Thymus (tissue), 11 donors: Measurements from ENCODE around the gene NCKAP1. TPM values are rescaled to one million over a fixed set of nuclear protein-coding genes. Genes with fewer than 3 reads are reported as not detected.

Source experiments
- DNase-seq, 9 donors: peaks; one replicate each; pipeline ENCODE4 v3.0.0-alpha.2; 2013; ENCODE audit warnings: low spot score in 9 of 9, low read depth in 6 of 9, missing footprints in 1 of 9
- H3K27ac ChIP-seq, 2 donors: one replicate each; pipeline ENCODE4 v1.5.1; 2013; ENCODE audit warnings: control low read depth in 1 of 2, low read depth in 1 of 2, low read length in 1 of 2, mild to moderate bottlenecking in 1 of 2, moderate library complexity in 1 of 2
- H3K27me3 ChIP-seq, 2 donors: one replicate each; pipeline ENCODE4 v1.5.1; 2013; ENCODE audit warnings: low read length in 1 of 2; ENCODE audit not compliant: control insufficient read depth in 2 of 2, insufficient read depth in 1 of 2
- H3K36me3 ChIP-seq, 2 donors: one replicate each; pipeline ENCODE4 v1.5.1; 2013; ENCODE audit warnings: low read length in 1 of 2, mild to moderate bottlenecking in 1 of 2, moderate library complexity in 1 of 2; ENCODE audit not compliant: control insufficient read depth in 2 of 2, insufficient read depth in 2 of 2
- H3K4me1 ChIP-seq, 2 donors: one replicate each; pipeline ENCODE4 v1.5.1; 2013; ENCODE audit warnings: low read length in 2 of 2; ENCODE audit not compliant: control insufficient read depth in 2 of 2, insufficient read depth in 2 of 2
- H3K4me3 ChIP-seq, 2 donors: one replicate each; pipeline ENCODE4 v1.5.1; 2013; ENCODE audit warnings: low read length in 2 of 2, control low read depth in 1 of 2, mild to moderate bottlenecking in 1 of 2
- H3K9me3 ChIP-seq, 2 donors: one replicate each; pipeline ENCODE4 v1.5.1; 2013; ENCODE audit warnings: low read length in 1 of 2, mild to moderate bottlenecking in 1 of 2; ENCODE audit not compliant: control insufficient read depth in 2 of 2, insufficient read depth in 1 of 2
- WGBS: extraction: QIAGEN DNeasy Blood & Tissue Kit; methylation state at CpG from one replicate; pipeline ENCODE4 v1.1.7; 2013; 5-methylcytosine and 5-hydroxymethylcytosine counted together
- polyA plus RNA-seq: library from polyadenylated mRNA; stranded (reverse); fragments of 200-250 nt; gene quantifications from one replicate; pipeline ENCODE4 v1.2.3, GENCODE V29; 2013
- total RNA-seq: library from RNA; stranded (reverse); fragments of 120-200 nt; gene quantifications from one replicate; pipeline ENCODE4 v1.2.4, GENCODE V29; 2013
- donor health status: healthy.

NCKAP1 gene
- total and polyA plus RNA-seq, 2 donors = 23.7 to 36.8 TPM

DNA sequence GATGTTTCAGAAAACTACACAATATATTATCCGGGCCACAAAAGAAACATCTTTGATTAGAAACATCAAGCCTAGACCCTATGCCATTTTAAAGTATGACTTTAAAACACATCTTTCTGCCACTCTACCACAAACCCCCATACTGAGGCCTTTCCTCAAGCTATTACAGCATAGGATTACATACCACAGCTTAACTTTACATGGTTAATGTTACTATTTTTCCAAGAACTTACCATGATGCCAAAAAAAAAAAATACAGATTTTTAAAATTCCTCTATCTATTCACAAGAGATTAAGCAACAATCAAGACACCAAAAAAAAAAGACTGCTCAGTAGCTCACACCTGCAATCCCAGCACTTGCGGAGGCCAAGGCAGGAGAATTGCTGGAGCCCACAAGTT, 9.0 kb downstream of the NCKAP1 start:
- H3K27me3 ChIP-seq = peaks cover 7 to 39% of the 10 kb centered on the region in 2 donors
- H3K27ac ChIP-seq = no peak overlapping the region
- H3K36me3 ChIP-seq = no peaks in the 10 kb centered on the region
- WGBS = 97% methylated on average over 2 of the region's 2 CpGs
- H3K9me3 ChIP-seq = no peaks in the 10 kb centered on the region
- no peaks in the 10 kb centered on the region for H3K4me1 ChIP-seq
- no peak overlapping the region for H3K4me3 ChIP-seq
- no peak for DNase-seq

DNA sequence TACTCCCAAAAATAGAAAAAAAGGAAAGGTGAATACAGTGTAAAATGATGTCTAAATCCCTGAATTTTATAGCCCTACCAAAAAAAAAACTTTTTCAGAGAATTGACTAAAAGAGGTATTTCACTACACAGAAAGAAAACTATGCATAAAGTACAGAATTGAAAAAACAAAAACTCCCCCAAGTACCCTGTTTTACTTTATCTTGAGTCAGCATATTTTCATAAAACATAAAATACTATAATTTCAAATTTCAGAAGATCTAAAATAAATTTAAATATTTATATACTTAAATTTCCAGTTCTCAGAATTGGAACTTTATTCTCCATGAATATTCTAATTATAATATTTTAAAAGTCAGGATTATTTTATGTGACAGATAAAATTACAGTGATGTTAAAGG, 10.1 kb downstream of the NCKAP1 start:
- no peak for DNase-seq
- Histone ChIP-seq H3K4me1 (no peaks in the 10 kb centered on the region), H3K36me3 (no peaks in the 10 kb centered on the region), H3K27me3 (peaks cover 5 to 29% of the 10 kb centered on the region in 2 donors), H3K4me3 (no peak overlapping the region), H3K9me3 (no peaks in the 10 kb centered on the region), H3K27ac (no peak overlapping the region)

DNA sequence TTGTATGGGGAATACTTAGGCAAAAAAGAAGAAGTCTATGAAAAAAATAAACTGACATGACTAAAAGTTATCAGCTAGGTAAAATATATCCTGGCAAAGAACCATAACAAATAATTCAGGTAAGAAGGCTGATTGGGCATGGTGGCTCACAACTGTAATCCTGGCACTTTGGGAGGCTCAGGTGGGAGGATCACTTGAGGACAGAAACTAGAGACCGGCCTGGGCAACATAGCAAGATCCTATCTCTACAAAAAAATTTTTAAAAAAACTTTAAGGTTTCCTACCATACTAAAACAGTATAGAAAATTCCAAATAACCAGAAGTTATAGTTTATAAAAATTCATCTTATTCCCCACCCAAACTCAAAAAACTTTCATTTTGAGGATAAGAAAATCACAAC, 10.8 kb downstream of the NCKAP1 start:
- DNase-seq = no peak
- H3K4me3 ChIP-seq = no peak overlapping the region
- WGBS = 98% methylated on average over 1 of the region's 1 CpG
- H3K27ac ChIP-seq = no peak overlapping the region
- peaks cover 0 to 23% of the 10 kb centered on the region in 2 donors for H3K27me3 ChIP-seq
- H3K36me3 ChIP-seq = no peaks in the 10 kb centered on the region
- H3K9me3 ChIP-seq = no peaks in the 10 kb centered on the region
- no peaks in the 10 kb centered on the region for H3K4me1 ChIP-seq

DNA sequence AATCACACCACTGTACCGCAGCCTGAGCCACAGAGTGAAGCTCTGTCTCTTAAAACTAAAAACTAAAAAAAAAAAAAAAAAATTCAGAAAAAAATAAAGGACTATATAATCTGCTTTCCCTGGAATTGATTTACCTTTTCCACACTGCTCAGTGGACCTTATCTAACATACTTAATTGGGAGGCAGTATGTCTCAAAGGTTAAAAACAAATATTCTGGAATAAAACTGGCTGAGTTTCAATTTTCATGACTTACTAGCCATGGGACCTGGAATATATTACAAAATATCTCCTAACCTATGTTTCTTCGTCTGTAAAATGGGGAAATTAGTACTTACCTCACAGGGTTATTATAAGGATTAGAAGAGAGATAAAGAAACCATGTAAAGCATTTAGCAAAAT, 11.8 kb downstream of the NCKAP1 start:
- no peaks in the 10 kb centered on the region for H3K4me1 ChIP-seq
- H3K4me3 ChIP-seq = no peak overlapping the region
- no peaks in the 10 kb centered on the region for H3K36me3 ChIP-seq
- DNase-seq = no peak
- no peaks in the 10 kb centered on the region for H3K9me3 ChIP-seq
- peaks cover 0 to 15% of the 10 kb centered on the region in 2 donors for H3K27me3 ChIP-seq
- no peak overlapping the region for H3K27ac ChIP-seq
- WGBS = 97% methylated on average over 2 of the region's 2 CpGs

DNA sequence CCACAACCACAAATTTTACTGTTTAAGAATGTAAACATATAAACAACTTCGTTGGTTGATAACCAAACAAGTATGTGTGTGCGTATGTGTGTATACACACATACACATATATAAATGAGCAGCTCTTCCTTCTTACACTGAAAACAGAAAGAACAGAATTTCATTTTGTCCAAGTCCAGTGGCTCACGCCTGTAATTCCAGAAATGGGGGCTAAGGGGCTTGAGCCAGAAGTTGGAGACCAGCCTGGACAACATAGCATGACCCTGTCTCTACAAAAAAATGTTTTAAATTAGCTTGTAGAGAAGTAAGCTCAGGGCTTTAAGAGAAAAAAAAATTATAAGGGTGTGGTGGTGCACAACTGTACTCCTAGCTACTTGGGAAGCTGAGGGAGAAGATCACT, 12.3 kb downstream of the NCKAP1 start:
- WGBS = 92% methylated on average over 3 of the region's 3 CpGs
- peaks cover 0 to 14% of the 10 kb centered on the region in 2 donors for H3K27me3 ChIP-seq
- H3K4me3 ChIP-seq = no peak overlapping the region
- no peaks in the 10 kb centered on the region for H3K36me3 ChIP-seq
- no peaks in the 10 kb centered on the region for H3K4me1 ChIP-seq
- no peak overlapping the region for H3K27ac ChIP-seq
- no peaks in the 10 kb centered on the region for H3K9me3 ChIP-seq
- no peak for DNase-seq

DNA sequence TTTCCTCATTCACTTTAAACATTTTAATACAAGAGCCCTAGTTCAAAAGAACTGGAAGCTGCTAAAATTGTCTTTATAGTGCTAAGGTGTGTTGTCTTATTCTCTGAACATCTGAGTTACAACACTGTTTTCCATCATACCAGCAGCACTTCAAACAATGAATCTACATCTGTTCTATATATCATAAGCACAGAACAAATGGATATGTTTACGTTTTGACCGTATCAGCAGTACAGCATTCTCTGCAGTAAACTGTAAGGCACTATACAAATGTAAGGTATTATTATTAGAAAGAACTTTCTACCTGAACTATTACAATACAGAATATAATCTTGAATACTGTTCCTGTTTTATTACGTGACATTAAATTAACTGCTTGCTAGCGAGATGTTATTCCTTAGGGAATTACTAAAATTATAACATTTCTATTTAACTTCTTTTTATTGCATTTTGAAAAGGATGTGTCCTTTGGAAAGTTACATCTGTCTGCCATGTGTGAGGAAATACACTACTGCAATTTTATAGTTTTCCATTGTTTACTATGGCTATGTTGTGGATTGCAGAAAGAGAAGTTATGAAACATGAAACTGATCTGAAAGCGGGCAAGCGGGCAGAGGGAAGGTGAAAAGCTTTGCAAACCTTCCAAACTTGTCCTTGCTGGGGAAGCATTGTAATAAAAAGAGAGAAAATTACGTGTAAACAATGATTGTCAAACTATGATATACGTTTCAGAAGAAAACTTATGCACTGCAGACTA, 13.7 kb downstream of the NCKAP1 start:
- H3K36me3 ChIP-seq = no peaks in the 10 kb centered on the region
- H3K27ac ChIP-seq = no peak overlapping the region
- WGBS = 95% methylated on average over 8 of the region's 8 CpGs
- peaks cover 0 to 6% of the 10 kb centered on the region in 2 donors for H3K27me3 ChIP-seq
- H3K9me3 ChIP-seq = no peaks in the 10 kb centered on the region
- no peaks in the 10 kb centered on the region for H3K4me1 ChIP-seq
- H3K4me3 ChIP-seq = no peak overlapping the region
- DNase-seq = no peak

DNA sequence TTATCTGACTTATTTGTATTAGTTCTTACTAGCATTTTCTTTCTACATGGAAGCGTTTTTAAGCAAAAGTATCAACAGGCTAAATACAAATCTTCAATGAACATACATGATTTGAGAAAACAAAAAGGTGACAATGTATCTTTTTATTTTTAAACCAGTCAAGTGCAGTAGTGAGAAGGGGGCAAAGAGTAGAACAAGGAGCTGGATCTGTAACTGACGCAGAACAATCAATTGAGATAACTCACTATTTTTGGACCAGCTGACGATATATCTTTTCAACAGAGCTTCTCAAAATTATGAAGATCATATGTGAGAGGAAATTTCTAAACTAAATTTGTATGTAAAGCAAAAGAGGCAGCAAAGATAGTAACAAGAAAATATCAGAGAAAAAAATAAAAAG, 15.5 kb downstream of the NCKAP1 start:
- WGBS = 99% methylated on average over 3 of the region's 3 CpGs
- H3K4me3 ChIP-seq = no peak overlapping the region
- DNase-seq = no peak
- no peaks in the 10 kb centered on the region for H3K4me1 ChIP-seq
- no peak overlapping the region for H3K27ac ChIP-seq
- no peaks in the 10 kb centered on the region for H3K36me3 ChIP-seq
- peaks cover 0 to 2% of the 10 kb centered on the region in 2 donors for H3K27me3 ChIP-seq
- no peaks in the 10 kb centered on the region for H3K9me3 ChIP-seq

DNA sequence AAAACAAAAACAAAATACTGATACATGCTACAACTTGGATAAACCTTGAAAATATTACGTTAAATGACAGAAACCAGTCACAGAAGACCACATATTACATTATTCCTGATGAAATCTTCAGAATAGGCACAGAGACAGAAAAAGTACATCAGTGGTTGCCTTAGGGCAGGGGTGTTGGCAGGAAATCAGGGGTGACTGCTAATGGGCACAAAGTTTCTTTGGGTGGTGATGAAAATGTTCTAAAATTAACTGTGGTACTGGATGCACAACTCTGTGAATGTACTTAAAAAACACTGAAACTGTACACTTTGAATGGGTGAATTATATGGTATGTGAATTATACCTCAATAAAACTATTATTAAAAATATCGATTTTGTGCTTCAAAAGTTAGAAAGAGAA, 16.6 kb downstream of the NCKAP1 start:
- no peak for DNase-seq
- no peaks in the 10 kb centered on the region for H3K36me3 ChIP-seq
- no peak overlapping the region for H3K27ac ChIP-seq
- H3K4me1 ChIP-seq = no peaks in the 10 kb centered on the region
- H3K9me3 ChIP-seq = no peaks in the 10 kb centered on the region
- 97% methylated on average over 2 of the region's 2 CpGs for WGBS
- H3K4me3 ChIP-seq = no peak overlapping the region
- H3K27me3 ChIP-seq = peaks cover 0 to 2% of the 10 kb centered on the region in 2 donors

DNA sequence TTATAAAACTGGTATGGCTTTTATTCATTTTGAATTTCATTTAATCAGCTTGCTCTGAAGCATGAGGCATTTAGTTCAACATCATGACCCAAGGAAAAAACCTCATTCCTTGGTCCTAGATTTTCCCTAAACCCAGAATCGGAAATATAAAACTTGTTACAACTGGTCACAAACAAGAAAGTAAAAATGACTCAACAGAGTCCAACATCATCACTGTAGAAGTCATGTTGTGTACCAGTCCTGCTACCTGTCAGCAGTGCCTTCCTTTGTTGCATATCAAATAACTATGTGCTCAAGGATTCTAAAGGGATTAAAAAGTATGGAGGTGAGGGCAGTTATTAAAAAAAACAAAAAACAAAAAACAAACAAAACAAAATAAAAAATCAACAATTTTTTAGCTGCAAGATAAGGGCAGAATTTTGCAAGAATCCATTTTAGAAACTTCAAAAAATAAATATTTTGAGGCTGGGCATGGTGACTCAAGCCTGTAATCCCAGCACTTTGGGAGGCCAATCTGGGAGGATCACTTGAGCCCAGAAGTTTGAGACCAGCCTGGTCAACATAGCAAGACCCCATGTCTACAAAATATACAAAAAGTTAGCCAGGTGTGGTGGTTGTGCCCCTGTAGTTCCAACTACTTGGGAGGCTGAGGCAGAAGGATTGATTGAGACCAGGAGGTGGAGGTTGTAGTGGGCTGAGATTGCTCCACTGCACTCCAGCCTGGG, 18.4 kb downstream of the NCKAP1 start:
- Histone ChIP-seq H3K27ac (no peak overlapping the region), H3K36me3 (no peaks in the 10 kb centered on the region), H3K9me3 (no peaks in the 10 kb centered on the region), H3K4me3 (no peak overlapping the region), H3K27me3 (no peaks in the 10 kb centered on the region), H3K4me1 (no peaks in the 10 kb centered on the region)
- WGBS = 95% methylated on average over 1 of the region's 1 CpG
- no peak for DNase-seq
